ENCODE results near the gene NRP1. TPM values are rescaled to one million over a fixed set of nuclear protein-coding genes. Genes with fewer than 3 reads are reported as not detected.

NRP1 gene
- polyA plus RNA-seq, 1 of the 3 experiments (the other 2 are of a cell fraction) = 129 TPM

- H3K9me3 ChIP-seq = no peaks in the 10 kb centered on the region
- POLR2A ChIA-PET = interaction anchor here (0.7 kb wide), 1 partner anchor 388 kb away, joined by 3 read pairs; no protein-coding TSS in a partner anchor
- H3K4me2 ChIP-seq = peak overlapping the region; percentile 90
- peaks cover 49% of the 10 kb centered on the region for H3K79me2 ChIP-seq (ENCODE audit: insufficient read depth)
- H3K9me2 ChIP-seq = no peaks in the 10 kb centered on the region
- CTCF ChIA-PET = interaction anchor here (0.9 to 3.0 kb wide), 3 partner anchors 9 to 451 kb away, joined by 3 to 16 read pairs (median 4); no protein-coding TSS in a partner anchor
- 46% methylated on average over 11 of the region's 11 CpGs for WGBS (ENCODE audit: low lambda C conversion rate)
- H4K20me1 ChIP-seq (ENCODE audit: insufficient read depth) = no peaks in the 10 kb centered on the region
- peaks cover 0 to 4% of the 10 kb centered on the region in 2 experiments for H3K36me3 ChIP-seq (replicated peaks in 1 of 2; ENCODE audit: control insufficient read depth in 1 of 2, insufficient read depth in 2 of 2, low read length in 1 of 2)
- peak overlapping the region; percentile 50; the same call in 1 of the 2 replicates for H2AFZ ChIP-seq (ENCODE audit: low read depth)
- peak overlapping the region; percentile 84 for H3K9ac ChIP-seq
- peak overlapping the region; percentile 67 to 93 for H3K27ac ChIP-seq (ENCODE audit: low read depth in 2 of 2, low read length in 1 of 2)
- peaks cover 19 to 28% of the 10 kb centered on the region in 2 experiments for H3K4me1 ChIP-seq (ENCODE audit: control insufficient read depth in 1 of 2, insufficient read depth in 2 of 2, low read depth in 1 of 2, low read length in 1 of 2)
- DNase-seq = no peak
- H3K27me3 ChIP-seq (ENCODE audit: insufficient read depth) = no peaks in the 10 kb centered on the region
- H3F3A ChIP-seq (replicated peaks; ENCODE audit: insufficient read depth) = peaks cover 21% of the 10 kb centered on the region
- H3K4me3 ChIP-seq (ENCODE audit: low read depth in 2 of 2, low read length in 1 of 2) = peak overlapping the region; percentile 90 to 92
- TF ChIP-seq SMC3 (IDR thresholded peaks at IDR 0.05; ENCODE audit: low read depth, low read length) (no peak), YY1 (IDR thresholded peaks at IDR 0.05; ENCODE audit: low read depth) (no peak), EP300 (IDR thresholded peaks at IDR 0.05; ENCODE audit: borderline replicate concordance in 1 of 2, low read depth in 1 of 2, low read length in 1 of 2) (peak in 1 of 2 experiments; percentile 29; a peak in 1 of 4 replicates), RAD21 (IDR thresholded peaks at IDR 0.05; ENCODE audit: low read length) (no peak; the same call in 1 of the 2 replicates), TAF1 (IDR thresholded peaks at IDR 0.05; ENCODE audit: borderline replicate concordance, low read depth, low read length) (no peak), ZBTB33 (IDR thresholded peaks at IDR 0.05; ENCODE audit: borderline replicate concordance, low read depth) (no peak), CTCF (IDR thresholded peaks at IDR 0.05) (peak; percentile 20; the same call in 1 of the 2 replicates), USF1 (IDR thresholded peaks at IDR 0.05; ENCODE audit: borderline replicate concordance, low read depth) (no peak), POLR2AphosphoS5 (IDR thresholded peaks at IDR 0.05; ENCODE audit: low read depth, low read length) (no peak), MEF2A (IDR thresholded peaks at IDR 0.05; ENCODE audit: borderline replicate concordance, low read depth) (no peak), MXI1 (IDR thresholded peaks at IDR 0.05; ENCODE audit: low read depth, low read length) (no peak), TEAD4 (IDR thresholded peaks at IDR 0.05; ENCODE audit: borderline replicate concordance, insufficient read depth) (peak; percentile 50; the same call in 1 of the 2 replicates), RCOR1 (IDR thresholded peaks at IDR 0.05; ENCODE audit: low read length) (no peak), RFX5 (IDR thresholded peaks at IDR 0.05; ENCODE audit: low read length) (no peak), GATA2 (CRISPR knock-in tag; IDR thresholded peaks at IDR 0.05) (no peak), JUND (IDR thresholded peaks at IDR 0.05) (no peak), CHD2 (IDR thresholded peaks at IDR 0.05; ENCODE audit: low read length, partially characterized antibody) (no peak), REST (IDR thresholded peaks at IDR 0.05; ENCODE audit: low read depth, low read length) (no peak), FOSL2 (IDR thresholded peaks at IDR 0.05; ENCODE audit: borderline replicate concordance, low read depth) (no peak), FOXM1 (IDR thresholded peaks at IDR 0.05; ENCODE audit: low read depth) (no peak), EZH2phosphoT487 (IDR thresholded peaks at IDR 0.05; ENCODE audit: borderline replicate concordance, low read depth) (no peak), RXRA (IDR thresholded peaks at IDR 0.05; ENCODE audit: borderline replicate concordance, low read depth) (no peak)
- TF ChIP-seq, protein P1, sequence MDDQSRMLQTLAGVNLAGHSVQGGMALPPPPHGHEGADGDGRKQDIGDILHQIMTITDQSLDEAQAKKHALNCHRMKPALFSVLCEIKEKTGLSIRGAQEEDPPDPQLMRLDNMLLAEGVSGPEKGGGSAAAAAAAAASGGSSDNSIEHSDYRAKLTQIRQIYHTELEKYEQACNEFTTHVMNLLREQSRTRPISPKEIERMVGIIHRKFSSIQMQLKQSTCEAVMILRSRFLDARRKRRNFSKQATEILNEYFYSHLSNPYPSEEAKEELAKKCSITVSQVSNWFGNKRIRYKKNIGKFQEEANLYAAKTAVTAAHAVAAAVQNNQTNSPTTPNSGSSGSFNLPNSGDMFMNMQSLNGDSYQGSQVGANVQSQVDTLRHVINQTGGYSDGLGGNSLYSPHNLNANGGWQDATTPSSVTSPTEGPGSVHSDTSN (IDR thresholded peaks at IDR 0.05) = peak; percentile 39; the same call in 1 of the 2 replicates
Observed at GRCh38 chr10:33337326-33337957, 3.0 kb upstream of the NRP1 start.

Data from SK-N-SH (cell line).